Prostate gland (tissue), 2 donors: ENCODE measurements around the gene TMTC1.

Source experiments
- POLR2A ChIP-seq: fragments of 450-650 bp; IDR thresholded peaks from one replicate; pipeline ENCODE4 v1.6.1; 2016; ENCODE audit warnings: antibody characterized with exemption, mild to moderate bottlenecking
- POLR2AphosphoS5 ChIP-seq: sonication (generic); formaldehyde crosslinking; IDR thresholded peaks from one replicate; pipeline ENCODE4 v1.6.1; 2017; ENCODE audit warnings: antibody characterized with exemption
- TF ChIP-seq, protein P1 (sequence below), 4 experiments: fragments of 200-600 bp in 2 of 4; fragments of 450-650 bp in 2 of 4; sonication (generic) in 2 of 4; IDR thresholded peaks; 1 replicate in 3 of 4; 2 replicates in 1 of 4; pipeline ENCODE4 v1.5.1; 2016 to 2019; ENCODE audit warnings: antibody characterized with exemption in 4 of 4, mild to moderate bottlenecking in 2 of 4, moderate library complexity in 2 of 4

DNA sequence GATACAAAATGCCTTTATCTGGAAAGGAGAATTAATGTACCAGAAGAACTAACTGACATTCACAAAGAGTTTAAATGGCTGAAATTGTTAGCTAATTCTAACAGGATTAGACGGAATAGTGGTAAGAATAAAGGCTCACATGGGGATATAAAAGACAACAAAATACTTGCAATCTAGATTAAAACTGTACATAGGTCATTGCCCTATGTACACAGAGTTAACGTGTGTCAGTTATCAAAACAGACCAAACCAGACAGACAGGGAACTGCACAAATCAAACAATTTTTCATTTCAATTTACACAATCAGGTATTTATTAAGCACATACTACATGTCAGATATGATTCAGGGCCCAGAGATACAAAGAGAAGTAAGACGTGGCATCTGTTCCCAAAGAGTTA lies 12.6 kb downstream of the TMTC1 start:
- TF ChIP-seq, protein P1, sequence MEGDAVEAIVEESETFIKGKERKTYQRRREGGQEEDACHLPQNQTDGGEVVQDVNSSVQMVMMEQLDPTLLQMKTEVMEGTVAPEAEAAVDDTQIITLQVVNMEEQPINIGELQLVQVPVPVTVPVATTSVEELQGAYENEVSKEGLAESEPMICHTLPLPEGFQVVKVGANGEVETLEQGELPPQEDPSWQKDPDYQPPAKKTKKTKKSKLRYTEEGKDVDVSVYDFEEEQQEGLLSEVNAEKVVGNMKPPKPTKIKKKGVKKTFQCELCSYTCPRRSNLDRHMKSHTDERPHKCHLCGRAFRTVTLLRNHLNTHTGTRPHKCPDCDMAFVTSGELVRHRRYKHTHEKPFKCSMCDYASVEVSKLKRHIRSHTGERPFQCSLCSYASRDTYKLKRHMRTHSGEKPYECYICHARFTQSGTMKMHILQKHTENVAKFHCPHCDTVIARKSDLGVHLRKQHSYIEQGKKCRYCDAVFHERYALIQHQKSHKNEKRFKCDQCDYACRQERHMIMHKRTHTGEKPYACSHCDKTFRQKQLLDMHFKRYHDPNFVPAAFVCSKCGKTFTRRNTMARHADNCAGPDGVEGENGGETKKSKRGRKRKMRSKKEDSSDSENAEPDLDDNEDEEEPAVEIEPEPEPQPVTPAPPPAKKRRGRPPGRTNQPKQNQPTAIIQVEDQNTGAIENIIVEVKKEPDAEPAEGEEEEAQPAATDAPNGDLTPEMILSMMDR (IDR thresholded peaks at IDR 0.05): no peak
- TF ChIP-seq POLR2AphosphoS5 (no peak), POLR2A (no peak)
